ENCODE results near the gene PRKAG3. TPM values are rescaled to one million over a fixed set of nuclear protein-coding genes. Genes with fewer than 3 reads are reported as not detected.

Gene PRKAG3
- total and polyA plus RNA-seq, 2 experiments from 2014 or later = 0.23 TPM; not detected in 1

DNA sequence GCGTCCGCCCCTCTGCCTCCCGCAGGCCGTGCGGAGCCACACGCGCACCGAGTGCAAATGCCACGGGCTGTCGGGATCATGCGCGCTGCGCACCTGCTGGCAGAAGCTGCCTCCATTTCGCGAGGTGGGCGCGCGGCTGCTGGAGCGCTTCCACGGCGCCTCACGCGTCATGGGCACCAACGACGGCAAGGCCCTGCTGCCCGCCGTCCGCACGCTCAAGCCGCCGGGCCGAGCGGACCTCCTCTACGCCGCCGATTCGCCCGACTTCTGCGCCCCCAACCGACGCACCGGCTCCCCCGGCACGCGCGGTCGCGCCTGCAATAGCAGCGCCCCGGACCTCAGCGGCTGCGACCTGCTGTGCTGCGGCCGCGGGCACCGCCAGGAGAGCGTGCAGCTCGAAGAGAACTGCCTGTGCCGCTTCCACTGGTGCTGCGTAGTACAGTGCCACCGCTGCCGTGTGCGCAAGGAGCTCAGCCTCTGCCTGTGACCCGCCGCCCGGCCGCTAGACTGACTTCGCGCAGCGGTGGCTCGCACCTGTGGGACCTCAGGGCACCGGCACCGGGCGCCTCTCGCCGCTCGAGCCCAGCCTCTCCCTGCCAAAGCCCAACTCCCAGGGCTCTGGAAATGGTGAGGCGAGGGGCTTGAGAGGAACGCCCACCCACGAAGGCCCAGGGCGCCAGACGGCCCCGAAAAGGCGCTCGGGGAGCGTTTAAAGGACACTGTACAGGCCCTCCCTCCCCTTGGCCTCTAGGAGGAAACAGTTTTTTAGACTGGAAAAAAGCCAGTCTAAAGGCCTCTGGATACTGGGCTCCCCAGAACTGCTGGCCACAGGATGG is 42.0 kb upstream of the PRKAG3 start:
- TF ChIP-seq EZH2 (IDR thresholded peaks at IDR 0.05; ENCODE audit: borderline replicate concordance) (peak; percentile 87), EZH2phosphoT487 (IDR thresholded peaks at IDR 0.05; ENCODE audit: low read depth, severe bottlenecking, unreplicated experiment) (no peak)
- TF ChIP-seq, protein P1, sequence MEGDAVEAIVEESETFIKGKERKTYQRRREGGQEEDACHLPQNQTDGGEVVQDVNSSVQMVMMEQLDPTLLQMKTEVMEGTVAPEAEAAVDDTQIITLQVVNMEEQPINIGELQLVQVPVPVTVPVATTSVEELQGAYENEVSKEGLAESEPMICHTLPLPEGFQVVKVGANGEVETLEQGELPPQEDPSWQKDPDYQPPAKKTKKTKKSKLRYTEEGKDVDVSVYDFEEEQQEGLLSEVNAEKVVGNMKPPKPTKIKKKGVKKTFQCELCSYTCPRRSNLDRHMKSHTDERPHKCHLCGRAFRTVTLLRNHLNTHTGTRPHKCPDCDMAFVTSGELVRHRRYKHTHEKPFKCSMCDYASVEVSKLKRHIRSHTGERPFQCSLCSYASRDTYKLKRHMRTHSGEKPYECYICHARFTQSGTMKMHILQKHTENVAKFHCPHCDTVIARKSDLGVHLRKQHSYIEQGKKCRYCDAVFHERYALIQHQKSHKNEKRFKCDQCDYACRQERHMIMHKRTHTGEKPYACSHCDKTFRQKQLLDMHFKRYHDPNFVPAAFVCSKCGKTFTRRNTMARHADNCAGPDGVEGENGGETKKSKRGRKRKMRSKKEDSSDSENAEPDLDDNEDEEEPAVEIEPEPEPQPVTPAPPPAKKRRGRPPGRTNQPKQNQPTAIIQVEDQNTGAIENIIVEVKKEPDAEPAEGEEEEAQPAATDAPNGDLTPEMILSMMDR (IDR thresholded peaks at IDR 0.05; ENCODE audit: poor library complexity) = no peak
- DNase-seq (ENCODE audit: low spot score) = no peak
- Histone ChIP-seq H3K9me3 (ENCODE audit: low read depth) (no peaks in the 10 kb centered on the region), H3K4me2 (peak overlapping the region; percentile 62), H3K4me1 (ENCODE audit: insufficient read depth) (peaks cover 6% of the 10 kb centered on the region), H3K4me3 (no peak overlapping the region), H2AFZ (no peak overlapping the region), H3K36me3 (replicated peaks; ENCODE audit: insufficient read depth, low read depth) (no peaks in the 10 kb centered on the region), H3K27me3 (peaks cover 91% of the 10 kb centered on the region), H3K27ac (no peak overlapping the region), H3K79me2 (no peaks in the 10 kb centered on the region), H3K9me2 (replicated peaks; ENCODE audit: insufficient read depth) (no peaks in the 10 kb centered on the region), H4K20me1 (ENCODE audit: insufficient read depth, poor library complexity, severe bottlenecking) (no peaks in the 10 kb centered on the region)
- WGBS (ENCODE audit: low lambda C conversion rate, missing lambda C conversion rate) = 19% methylated on average over 83 of the region's 86 CpGs

DNA sequence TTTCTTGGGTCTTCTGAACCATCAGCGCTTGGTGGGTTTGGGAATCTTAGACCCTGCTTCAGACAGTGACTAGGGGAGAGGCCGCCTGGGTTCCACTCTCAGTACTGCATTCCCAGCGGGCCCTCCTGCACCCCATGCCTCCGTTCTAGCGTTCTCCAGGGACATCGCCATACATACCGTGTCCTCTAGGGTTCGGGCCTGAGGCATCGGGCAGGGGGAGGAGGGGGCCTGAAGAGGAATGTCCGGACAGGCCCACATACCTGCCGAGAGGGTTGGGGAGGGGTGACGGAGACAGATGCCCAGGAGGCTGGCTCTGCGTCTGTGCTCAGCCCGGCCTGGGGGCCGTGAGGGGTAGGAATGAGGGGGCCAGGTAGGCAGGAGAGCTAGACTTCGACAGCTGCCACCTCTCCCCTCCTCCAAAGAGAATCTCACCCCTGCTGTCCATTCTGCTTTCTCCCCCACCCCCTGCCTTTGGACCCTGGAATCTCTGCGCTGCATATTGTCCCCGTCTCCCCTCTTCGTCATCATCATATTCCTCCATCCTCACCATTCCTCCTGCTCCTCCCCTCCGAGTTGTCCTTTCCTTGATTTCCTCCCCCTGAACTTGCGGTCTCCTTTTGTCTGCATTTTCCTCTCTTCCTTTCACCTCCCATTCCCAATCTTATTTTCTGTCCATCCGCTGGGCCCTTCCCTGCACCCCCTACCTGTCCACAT is 41.2 kb upstream of the PRKAG3 start:
- Histone ChIP-seq H3K79me2 (no peaks in the 10 kb centered on the region), H3K36me3 (replicated peaks; ENCODE audit: insufficient read depth, low read depth) (no peaks in the 10 kb centered on the region), H3K4me3 (no peak overlapping the region), H3K27ac (no peak overlapping the region), H2AFZ (no peak overlapping the region), H3K4me2 (peak overlapping the region; percentile 62), H3K9me2 (replicated peaks; ENCODE audit: insufficient read depth) (no peaks in the 10 kb centered on the region), H4K20me1 (ENCODE audit: insufficient read depth, poor library complexity, severe bottlenecking) (no peaks in the 10 kb centered on the region), H3K27me3 (peaks cover 91% of the 10 kb centered on the region), H3K4me1 (ENCODE audit: insufficient read depth) (peaks cover 6% of the 10 kb centered on the region), H3K9me3 (ENCODE audit: low read depth) (no peaks in the 10 kb centered on the region)
- 26% methylated on average over 22 of the region's 22 CpGs for WGBS (ENCODE audit: low lambda C conversion rate, missing lambda C conversion rate)
- no peak for DNase-seq (ENCODE audit: low spot score)
- no peak for TF ChIP-seq EZH2phosphoT487 (IDR thresholded peaks at IDR 0.05; ENCODE audit: low read depth, severe bottlenecking, unreplicated experiment)
- TF ChIP-seq EZH2 (IDR thresholded peaks at IDR 0.05; ENCODE audit: borderline replicate concordance) = no peak
- TF ChIP-seq, protein P1 (IDR thresholded peaks at IDR 0.05; ENCODE audit: poor library complexity) = no peak

- peaks cover 94% of the 10 kb centered on the region for H3K27me3 ChIP-seq
- H3K9me3 ChIP-seq (ENCODE audit: low read depth) = no peaks in the 10 kb centered on the region
- no peak overlapping the region for H3K27ac ChIP-seq
- H3K36me3 ChIP-seq (replicated peaks; ENCODE audit: insufficient read depth, low read depth) = no peaks in the 10 kb centered on the region
- no peaks in the 10 kb centered on the region for H3K9me2 ChIP-seq (replicated peaks; ENCODE audit: insufficient read depth)
- DNase-seq (ENCODE audit: low spot score) = no peak
- H2AFZ ChIP-seq = no peak overlapping the region
- H3K4me1 ChIP-seq (ENCODE audit: insufficient read depth) = peaks cover 6% of the 10 kb centered on the region
- no peak overlapping the region for H3K4me3 ChIP-seq
- H4K20me1 ChIP-seq (ENCODE audit: insufficient read depth, poor library complexity, severe bottlenecking) = no peaks in the 10 kb centered on the region
- no peak for TF ChIP-seq EZH2phosphoT487 (IDR thresholded peaks at IDR 0.05; ENCODE audit: low read depth, severe bottlenecking, unreplicated experiment)
- TF ChIP-seq EZH2 (IDR thresholded peaks at IDR 0.05; ENCODE audit: borderline replicate concordance) = peak; percentile 61
- 49% methylated on average over 34 of the region's 60 CpGs for WGBS (ENCODE audit: low lambda C conversion rate, missing lambda C conversion rate)
- no peaks in the 10 kb centered on the region for H3K79me2 ChIP-seq
- no peak overlapping the region for H3K4me2 ChIP-seq
Observed at GRCh38 chr2:218871345-218872302, 40.0 kb upstream of the PRKAG3 start.
